MV-4-11 (cell line): ENCODE data around the gene TASOR2.

Experiments used
- DNase-seq: peaks from one replicate; lab custom pipeline; 2025; lab: John Stamatoyannopoulos, UW

Gene TASOR2

DNA sequence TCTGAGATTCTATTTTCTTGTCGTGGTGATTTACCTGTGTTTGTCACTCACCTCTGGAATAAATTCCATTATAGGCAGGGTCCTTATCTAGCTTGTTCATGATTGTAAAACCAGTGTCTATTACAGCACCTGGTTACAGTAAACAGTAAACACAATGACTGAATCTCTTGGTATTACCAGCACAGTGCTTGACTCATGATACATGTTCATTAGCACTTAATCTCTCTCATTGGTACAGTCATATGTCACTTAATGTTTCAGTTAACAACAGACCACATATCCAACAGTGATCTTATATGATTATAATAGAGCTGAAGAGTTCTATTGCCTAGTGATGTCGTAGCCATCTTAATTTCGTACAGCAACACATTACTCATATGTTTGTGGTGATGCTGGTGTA, 1.6 kb upstream of the TASOR2 start:
- no peak for DNase-seq

GRCh38 chr10:5684971-5685763, 529 bp downstream of the TASOR2 start:
- DNase-seq = peak; percentile 67

- DNase-seq = no peak
Observed at GRCh38 chr10:5685764-5686240, 1.2 kb downstream of the TASOR2 start.

DNA sequence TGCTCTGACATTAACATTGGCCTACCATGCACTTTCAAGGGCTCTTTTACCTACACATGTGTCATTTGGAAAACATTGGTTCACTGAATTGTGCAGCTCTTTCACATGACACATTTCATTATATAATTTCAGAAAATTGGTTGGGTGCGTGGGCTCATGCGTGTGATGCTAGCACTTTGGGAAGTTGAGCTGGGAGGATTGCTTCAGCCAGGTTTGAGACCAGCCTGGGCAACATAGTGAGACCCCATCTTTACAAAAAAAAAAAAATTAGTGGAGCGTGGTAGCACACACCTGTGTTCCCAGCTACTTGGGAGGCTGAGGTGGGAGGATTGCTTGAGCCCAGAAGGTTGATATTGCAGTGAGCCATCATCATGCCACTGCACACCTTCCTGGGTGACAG, 3.9 kb downstream of the TASOR2 start:
- no peak for DNase-seq

- no peak for DNase-seq
Observed at GRCh38 chr10:5691786-5692185, 7.1 kb downstream of the TASOR2 start.

DNA sequence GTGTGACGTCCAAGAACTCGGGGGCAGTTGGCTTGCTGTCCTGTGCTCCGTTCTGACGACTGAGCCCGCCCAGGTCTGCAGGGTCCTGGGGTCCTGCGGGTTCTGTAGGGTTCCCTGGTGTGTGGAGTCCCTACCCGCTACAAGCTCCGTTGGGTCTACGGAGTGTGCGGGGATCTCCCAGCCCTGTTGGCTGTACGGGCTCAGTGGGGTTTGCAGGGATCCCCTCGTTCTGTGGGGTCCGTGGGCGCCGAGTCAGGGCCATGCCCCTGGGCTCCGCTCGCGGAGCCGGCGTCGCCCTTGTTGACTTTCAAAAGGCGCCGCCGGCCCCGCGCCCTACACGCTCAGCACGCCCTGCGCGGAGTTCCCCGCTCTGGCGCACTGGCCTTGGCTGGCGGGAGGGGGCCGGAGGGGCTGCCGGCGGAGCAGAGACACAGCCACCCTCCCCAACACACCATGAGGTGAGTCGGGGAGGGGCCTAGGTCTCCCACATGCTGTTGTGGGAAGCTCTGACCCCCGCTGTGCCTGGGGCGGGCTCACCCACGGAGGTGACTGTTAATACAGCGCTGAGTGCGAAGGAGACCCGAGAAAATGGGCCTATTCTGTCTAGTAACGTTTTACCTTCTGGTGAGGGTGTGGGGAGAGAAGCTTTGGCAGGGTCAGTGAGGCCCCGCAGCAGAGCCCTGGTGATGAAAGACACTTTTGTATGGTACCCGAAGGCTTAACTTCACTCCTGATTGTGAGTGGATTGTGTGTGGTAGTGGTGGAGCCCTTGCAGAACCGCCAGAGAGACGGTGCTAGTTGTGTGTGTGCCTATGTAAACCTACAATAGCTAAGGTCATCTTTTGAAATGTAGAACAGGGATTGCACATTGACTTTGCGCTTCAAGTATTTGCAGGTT, 8.1 kb downstream of the TASOR2 start:
- DNase-seq = no peak

DNA sequence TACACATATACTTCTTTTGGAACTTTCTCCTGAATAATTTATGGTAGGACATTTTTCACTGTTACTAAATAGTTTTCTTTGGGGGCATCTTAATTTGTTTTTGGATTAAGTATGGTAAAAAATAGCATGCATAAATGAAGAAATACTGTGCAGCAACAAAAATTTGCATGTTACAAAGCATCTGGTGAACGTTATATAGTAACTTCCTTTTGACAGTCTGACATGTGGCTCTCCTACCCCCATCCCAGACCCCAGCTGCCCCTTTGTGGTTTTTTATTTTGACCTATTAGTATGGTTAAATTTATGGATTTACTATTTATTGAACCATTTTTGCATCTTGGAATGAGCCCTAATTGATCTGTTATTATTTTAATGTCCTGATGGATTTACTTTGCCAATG, 9.9 kb downstream of the TASOR2 start:
- DNase-seq = no peak

- no peak for DNase-seq
Observed at GRCh38 chr10:5697342-5697741, 12.7 kb downstream of the TASOR2 start.

GRCh38 chr10:5698062-5698461, 13.4 kb downstream of the TASOR2 start:
- DNase-seq = no peak

GRCh38 chr10:5708356-5708755, 23.7 kb downstream of the TASOR2 start:
- no peak for DNase-seq

GRCh38 chr10:5709865-5710264, 25.2 kb downstream of the TASOR2 start:
- DNase-seq = no peak

- DNase-seq = no peak
Observed at GRCh38 chr10:5710859-5711258, 26.2 kb downstream of the TASOR2 start.

GRCh38 chr10:5711642-5712041, 27.0 kb downstream of the TASOR2 start:
- DNase-seq = no peak

DNA sequence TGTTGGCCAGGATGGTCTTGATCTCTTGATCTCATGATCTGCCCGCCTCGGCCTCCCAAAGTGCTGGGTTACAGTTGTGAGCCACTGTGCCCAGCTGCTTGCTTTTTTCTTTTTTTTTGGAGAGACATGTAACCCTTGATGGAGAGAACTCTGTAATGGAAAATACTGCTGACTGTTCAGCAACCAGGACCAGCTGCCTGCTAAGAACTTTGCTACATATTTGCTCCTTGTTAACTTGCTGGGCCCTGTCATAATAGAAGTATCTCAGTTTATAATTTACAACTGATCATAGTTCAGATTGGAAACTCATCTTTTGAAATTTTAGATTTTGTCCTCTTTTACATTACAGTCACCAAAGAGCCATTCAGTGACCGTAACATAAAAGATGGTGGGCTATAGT, 34.9 kb downstream of the TASOR2 start:
- no peak for DNase-seq

- DNase-seq = no peak
Observed at GRCh38 chr10:5720182-5720581, 35.5 kb downstream of the TASOR2 start.

GRCh38 chr10:5723692-5724091, 39.1 kb downstream of the TASOR2 start:
- DNase-seq = peak; percentile 42

DNA sequence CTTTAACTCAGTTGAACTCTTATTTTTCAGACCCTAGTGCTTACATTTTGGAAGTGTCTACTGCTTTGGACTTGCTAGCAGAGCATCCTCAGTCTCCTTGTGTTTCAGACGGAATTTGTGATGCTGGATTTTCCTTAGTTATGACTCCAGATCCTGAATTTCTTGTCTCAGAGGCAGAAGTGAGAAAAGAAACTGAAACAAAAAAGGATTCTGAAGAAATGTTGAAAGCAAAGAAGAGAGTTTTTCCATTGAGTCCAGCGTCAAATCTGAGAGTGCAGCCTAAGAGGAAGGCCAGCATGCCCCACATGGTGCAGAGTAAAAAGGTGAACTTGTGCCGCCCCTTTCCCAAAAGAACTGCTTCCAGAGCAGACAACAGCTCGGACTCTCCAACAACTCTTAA, 46.1 kb downstream of the TASOR2 start:
- DNase-seq = peak; percentile 18

GRCh38 chr10:5731559-5731958, 46.9 kb downstream of the TASOR2 start:
- no peak for DNase-seq

- DNase-seq = no peak
Observed at GRCh38 chr10:5732141-5732540, 47.5 kb downstream of the TASOR2 start.
